Measurements from ENCODE around the gene MVB12A. TPM values are rescaled to one million over a fixed set of nuclear protein-coding genes. Genes with fewer than 3 reads are reported as not detected.

Gene MVB12A
- total and polyA plus RNA-seq, 10 of the 15 experiments (the other 5 are each of a cell fraction or from before 2014, with no cell fraction given) = 1.2 to 47.6 (median 26.3) TPM

DNA sequence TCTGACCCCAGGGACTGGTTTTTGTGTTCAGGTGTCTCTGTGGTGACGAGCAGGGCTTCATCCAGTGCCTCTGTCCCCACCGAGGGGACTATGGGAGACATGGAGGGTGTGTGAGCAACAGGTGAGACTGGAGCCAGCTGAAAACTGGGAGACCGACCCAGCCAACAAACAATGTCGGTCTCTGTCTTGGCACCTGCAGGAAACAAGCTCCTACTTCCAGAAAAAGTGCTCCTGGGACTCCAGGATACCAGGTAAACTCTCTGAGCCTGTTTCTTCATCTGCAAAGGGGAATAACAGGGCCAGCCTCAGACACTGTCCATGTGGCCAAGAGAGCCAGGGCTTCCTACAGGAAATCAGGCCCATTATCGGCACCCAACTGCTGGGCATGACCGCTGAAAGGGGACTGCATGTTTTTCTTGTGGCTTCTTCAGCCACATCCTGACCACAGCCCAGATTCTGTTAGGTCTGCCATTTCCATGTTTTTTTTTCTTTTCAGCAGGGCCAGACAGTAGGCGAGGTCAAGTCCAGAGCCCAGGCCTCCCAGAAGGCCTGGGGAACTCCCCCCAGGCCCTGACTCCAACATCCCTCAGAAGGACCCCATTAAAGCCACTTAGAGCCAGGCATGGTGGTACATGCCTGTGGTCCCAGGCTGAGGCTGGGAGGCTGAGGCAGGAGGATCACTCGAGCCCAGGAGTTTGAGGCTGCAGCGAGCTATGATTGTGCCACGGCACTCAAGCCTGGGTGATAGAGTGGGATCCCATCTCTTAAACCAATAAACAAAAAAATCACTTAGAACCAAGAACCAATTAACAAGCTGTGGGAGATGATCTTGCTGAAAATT, 13.6 kb upstream of the MVB12A start:
- ChIA-PET CTCF (interaction anchor here (0.8 to 1.9 kb wide), 10 partner anchors 9 to 453 kb away, joined by 3 to 7 read pairs (median 3); partner anchors contain the start of gene MVB12A), SMC1A (ENCODE audit: uncharacterized antibody, unreplicated experiment) (interaction anchor here (0.7 to 3.1 kb wide), 4 partner anchors 13 to 147 kb away, joined by 3 to 26 read pairs (median 5); partner anchors contain the start of gene MVB12A), POLR2A (interaction anchor here (0.6 to 3.6 kb wide), 8 partner anchors 14 to 330 kb away, joined by 3 to 46 read pairs (median 3); partner anchors contain the start of genes ABHD8, ANO8, DDA1 and MRPL34), RAD21 (ENCODE audit: unreplicated experiment) (interaction anchor here (0.9 to 2.9 kb wide), 4 partner anchors 13 to 97 kb away, joined by 3 to 21 read pairs (median 5); partner anchors contain the start of genes DDA1 and MVB12A)
- intact Hi-C loops (cut with micrococcal nuclease; ENCODE audit: unreplicated experiment) (no loop called here), in situ Hi-C loops (cut with MboI) (no loop called here)
- H3K4me2 ChIP-seq (ENCODE audit: control insufficient read depth, insufficient read depth) = peak overlapping the region; percentile 73
- peak overlapping the region; percentile 72; the same call in 1 of the 2 replicates for H2AFZ ChIP-seq (ENCODE audit: control insufficient read depth, low read depth, low read length)
- H3K27ac ChIP-seq (ENCODE audit: control insufficient read depth, insufficient read depth) = peak overlapping the region; percentile 99
- FAIRE-seq (peak; percentile 41), DNase-seq (ENCODE audit: low read depth, low spot score) (no peak), ATAC-seq (peak; percentile 39)
- H3K4me1 ChIP-seq (ENCODE audit: control insufficient read depth, insufficient read depth, low read length) = peaks cover 6% of the 10 kb centered on the region
- 7% methylated on average over 10 of the region's 10 CpGs for WGBS (ENCODE audit: insufficient coverage, insufficient replicate concordance, low lambda C conversion rate, missing lambda C conversion rate)
- no peaks in the 10 kb centered on the region for H3K27me3 ChIP-seq (replicated peaks in 1 of 2; ENCODE audit: control insufficient read depth in 2 of 2, insufficient read depth in 2 of 2, low read length in 1 of 2)
- BruUV-seq (replicated peaks) = TSS peak; percentile 80
- H4K20me1 ChIP-seq (ENCODE audit: control insufficient read depth, insufficient read depth) = peaks cover 3% of the 10 kb centered on the region; the same call in 1 of the 2 replicates
- H3K9ac ChIP-seq (ENCODE audit: control insufficient read depth, insufficient read depth, low read length) = peak overlapping the region; percentile 95
- H3K9me3 ChIP-seq (replicated peaks; ENCODE audit: control insufficient read depth, insufficient read depth, low read length) = no peaks in the 10 kb centered on the region
- H3K36me3 ChIP-seq (ENCODE audit: control insufficient read depth in 2 of 2, insufficient read depth in 2 of 2, low read length in 1 of 2) = peaks cover 9 to 13% of the 10 kb centered on the region in 2 experiments
- H3K79me2 ChIP-seq (ENCODE audit: control insufficient read depth, insufficient read depth, low read length) = peaks cover 78% of the 10 kb centered on the region
- peak overlapping the region; percentile 83 for H3K4me3 ChIP-seq
- TF ChIP-seq BCL3 (IDR thresholded peaks at IDR 0.05; ENCODE audit: borderline replicate concordance, insufficient read depth, low read depth, low read length, poor library complexity, severe bottlenecking) = no peak
- no peak for TF ChIP-seq ZSCAN29 (IDR thresholded peaks at IDR 0.05)
- TF ChIP-seq HDGF (IDR thresholded peaks at IDR 0.05) = no peak; the same call in 1 of the 2 replicates
- TF ChIP-seq KDM1A (IDR thresholded peaks at IDR 0.05; ENCODE audit: borderline replicate concordance) = no peak
- 0 out of 2 replicates have a peak, but pooled peaks have one; percentile 21 for TF ChIP-seq LARP7 (IDR thresholded peaks at IDR 0.05)
- TF ChIP-seq NFXL1 (IDR thresholded peaks at IDR 0.05; ENCODE audit: borderline replicate concordance) = no peak
- TF ChIP-seq MYC (IDR thresholded peaks at IDR 0.05; ENCODE audit: insufficient read depth, insufficient read length, insufficient replicate concordance, low read length, severe bottlenecking) = no peak
- peak; percentile 7; the same call in 1 of the 2 replicates for TF ChIP-seq POLR2AphosphoS5 (IDR thresholded peaks at IDR 0.05; ENCODE audit: low read length)
- peak; percentile 4 for TF ChIP-seq RELA (IDR thresholded peaks at IDR 0.05; ENCODE audit: borderline replicate concordance, partially characterized antibody)
- TF ChIP-seq SP1 (IDR thresholded peaks at IDR 0.05; ENCODE audit: low read depth, low read length) = no peak
- TF ChIP-seq ZBTB33 (IDR thresholded peaks at IDR 0.05) = no peak
- peak; percentile 45; the same call in 1 of the 2 replicates for TF ChIP-seq ZNF384 (IDR thresholded peaks at IDR 0.05; ENCODE audit: borderline replicate concordance, low read depth, low read length)
- no peak for TF ChIP-seq RBBP5 (conservative IDR thresholded peaks at IDR 0.05)
- 0 out of 2 replicates have a peak, but pooled peaks have one; percentile 19 for TF ChIP-seq BCL11A (IDR thresholded peaks at IDR 0.05; ENCODE audit: low read depth, low read length)
- no peak for TF ChIP-seq PRDM15 (CRISPR knock-in tag; IDR thresholded peaks at IDR 0.05)
- no peak for TF ChIP-seq SMAD5 (IDR thresholded peaks at IDR 0.05; ENCODE audit: low read depth)
